Mucosa of descending colon (tissue), 3 donors: ENCODE measurements around the gene PDSS1. TPM values are rescaled to one million over a fixed set of nuclear protein-coding genes. Genes with fewer than 3 reads are reported as not detected.

ENCODE experiments used
- ATAC-seq: fragments of 200-7000 bp; cut with Tn5 transposase; one replicate; pipeline ENCODE4 v1.9.1; 2020; ENCODE audit warnings: mild to moderate bottlenecking, moderate library complexity
- DNase-seq, 3 donors: peaks; one replicate each; pipeline ENCODE4 v3.0.0-alpha.2; 2020
- H3K36me3 ChIP-seq: fragments of 200-600 bp; one replicate; pipeline ENCODE4 v1.8.0; 2021; ENCODE audit warnings: low read depth, mild to moderate bottlenecking
- H3K4me1 ChIP-seq: fragments of 200-600 bp; one replicate; pipeline ENCODE4 v1.8.0; 2021; ENCODE audit warnings: low read depth, mild to moderate bottlenecking
- H3K4me3 ChIP-seq: fragments of 200-600 bp; one replicate; pipeline ENCODE4 v1.8.0; 2021; ENCODE audit warnings: mild to moderate bottlenecking
- H3K9me3 ChIP-seq: fragments of 200-600 bp; one replicate; pipeline ENCODE4 v1.8.0; 2021; ENCODE audit warnings: mild to moderate bottlenecking
- CTCF ChIP-seq: fragments of 200-600 bp; IDR thresholded peaks from one replicate; pipeline ENCODE4 v1.8.0; 2022; ENCODE audit warnings: antibody characterized with exemption, mild to moderate bottlenecking
- intact Hi-C, 2 donors: fragments of 100-400 bp; cut with DNase I in 1 of 2; cut with micrococcal nuclease in 1 of 2; formaldehyde crosslinking; loops; one replicate each; pipeline versions ENCODE4 v1.11.0 to v1.11.1; 2022; cut with DNase I, micrococcal nuclease
- total RNA-seq, 3 donors: library from RNA; stranded (reverse); fragmentation: NEBNext Ultra II Directional in 2 of 3; extraction: Animal tissue kit (Norgen Biotek cat#: 25700) in 2 of 3; gene quantifications; one replicate each; pipeline versions ENCODE4 v1.2.1 to v1.2.4, GENCODE V29; 2021 to 2023
- donor health status: DM: no; HTN: no; CAD: no; lungs with moderate emphysema.
- donor health status: DM: no; HTN: no; CAD: no.
- donor health status: DM: no; HTN: yes; CAD: no.

Gene PDSS1
- total RNA-seq, 3 donors from 2014 or later = 16.0 to 27.9 (median 24.6) TPM

- H3K4me3 ChIP-seq = no peak overlapping the region
- DNase-seq = peak in 1 of 3 donors; percentile 60
- ATAC-seq = peak; percentile 85
- TF ChIP-seq CTCF = peak; percentile 41
- intact Hi-C loops = loop anchor here (5.0 kb wide), 2 partner anchors 151 to 156 kb away; no protein-coding TSS in a partner anchor
- H3K9me3 ChIP-seq = no peaks in the 10 kb centered on the region
- H3K4me1 ChIP-seq = peaks cover 4% of the 10 kb centered on the region
- peaks cover 3% of the 10 kb centered on the region for H3K36me3 ChIP-seq
Observed at GRCh38 chr10:26725837-26726727, 28.6 kb downstream of the PDSS1 start.

- no peak overlapping the region for H3K4me3 ChIP-seq
- no peaks in the 10 kb centered on the region for H3K9me3 ChIP-seq
- intact Hi-C loops = loop anchor here (5.0 kb wide), 2 partner anchors 150 to 155 kb away; no protein-coding TSS in a partner anchor
- H3K36me3 ChIP-seq = peaks cover 3% of the 10 kb centered on the region
- DNase-seq (no peak), ATAC-seq (no peak)
- TF ChIP-seq CTCF = no peak
- H3K4me1 ChIP-seq = peaks cover 4% of the 10 kb centered on the region
Observed at GRCh38 chr10:26727005-26727404, 29.5 kb downstream of the PDSS1 start.

- no peak for TF ChIP-seq CTCF
- Histone ChIP-seq H3K4me1 (peaks cover 4% of the 10 kb centered on the region), H3K4me3 (no peak overlapping the region), H3K36me3 (peaks cover 3% of the 10 kb centered on the region), H3K9me3 (no peaks in the 10 kb centered on the region)
- intact Hi-C loops = loop anchor here (5.0 kb wide), 2 partner anchors 148 to 153 kb away; no protein-coding TSS in a partner anchor
- DNase-seq (no peak), ATAC-seq (no peak)
Observed at GRCh38 chr10:26728957-26729356, 31.5 kb downstream of the PDSS1 start.

GRCh38 chr10:26729395-26729794, 31.9 kb downstream of the PDSS1 start:
- no peak for DNase-seq
- Histone ChIP-seq H3K4me1 (peaks cover 4% of the 10 kb centered on the region), H3K36me3 (peaks cover 3% of the 10 kb centered on the region), H3K9me3 (no peaks in the 10 kb centered on the region), H3K4me3 (no peak overlapping the region)
- no peak for TF ChIP-seq CTCF
- ATAC-seq = no peak
- intact Hi-C loops = loop anchor here (5.0 kb wide), 2 partner anchors 148 to 153 kb away; no protein-coding TSS in a partner anchor

GRCh38 chr10:26730552-26730951, 33.1 kb downstream of the PDSS1 start:
- no peak for ATAC-seq
- H3K9me3 ChIP-seq = no peaks in the 10 kb centered on the region
- intact Hi-C loops = no loop called here

More at GRCh38 chr10:26730552-26730951, 33.1 kb downstream of the PDSS1 start:
- no peak for TF ChIP-seq CTCF
- DNase-seq = no peak
- Histone ChIP-seq H3K4me3 (no peak overlapping the region), H3K36me3 (peaks cover 3% of the 10 kb centered on the region), H3K4me1 (peaks cover 4% of the 10 kb centered on the region)
